Right renal pelvis (tissue), 4 donors: Measurements from ENCODE around the gene FLII. TPM values are rescaled to one million over a fixed set of nuclear protein-coding genes. Genes with fewer than 3 reads are reported as not detected.
"Not testable (repeated sequence)": the region's sequence is repeated elsewhere in the genome, so short reads cannot be mapped to it uniquely, and the experiment has no call there.

ENCODE experiments used
- DNase-seq, 4 donors: peaks; one replicate each; pipeline ENCODE4 v3.0.0-alpha.2; 2013; ENCODE audit warnings: low read depth in 4 of 4, low spot score in 3 of 4, missing footprints in 1 of 4
- polyA plus RNA-seq, 4 donors: library from polyadenylated mRNA; unstranded; fragments of 120-200 nt; gene quantifications; one replicate each; pipeline ENCODE4 v1.2.1, GENCODE V29; 2013; ENCODE audit not compliant: insufficient read length in 4 of 4

FLII gene
- polyA plus RNA-seq, 4 donors = 128 to 144 (median 136) TPM

DNA sequence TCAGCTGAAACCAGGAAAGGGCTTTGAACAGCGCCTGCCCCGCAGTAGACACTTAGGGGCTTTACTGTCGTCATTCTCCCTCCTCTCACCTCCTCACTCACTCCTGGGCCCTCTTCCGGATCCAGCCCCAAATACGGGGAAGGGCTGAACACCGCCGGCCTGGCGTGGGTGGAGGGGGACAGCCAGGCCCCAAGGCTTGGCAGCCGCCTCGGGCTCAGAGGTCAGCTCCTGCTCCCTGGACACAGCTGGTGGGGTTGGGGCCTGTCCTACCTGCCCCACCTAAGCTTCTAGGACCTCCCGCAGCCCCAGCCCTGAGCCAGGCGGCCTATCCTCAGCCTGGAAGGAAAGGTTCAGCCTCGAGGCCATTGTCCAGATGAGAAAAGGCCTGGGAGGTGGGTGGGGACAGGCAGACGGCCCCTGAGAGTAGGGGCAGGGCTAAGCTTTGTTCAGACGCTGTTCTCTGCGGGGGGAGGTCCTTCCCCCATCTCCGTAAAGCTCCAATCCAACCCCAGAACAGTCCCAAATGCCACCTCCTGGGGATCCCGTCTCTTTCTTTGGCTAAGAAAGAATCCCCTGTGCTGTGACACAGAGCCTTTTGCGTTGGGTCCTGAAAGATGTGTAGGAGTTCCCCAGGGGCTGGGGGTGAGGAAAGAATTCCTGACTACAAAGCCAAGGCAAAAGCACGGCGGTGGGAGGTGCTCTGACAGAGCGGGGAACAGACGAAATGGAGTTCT is 34.0 kb downstream of the FLII start:
- DNase-seq = peak in 1 of 4 donors; percentile 20

GRCh38 chr17:18224053-18224386 is 34.5 kb downstream of the FLII start:
- no peak for DNase-seq

DNA sequence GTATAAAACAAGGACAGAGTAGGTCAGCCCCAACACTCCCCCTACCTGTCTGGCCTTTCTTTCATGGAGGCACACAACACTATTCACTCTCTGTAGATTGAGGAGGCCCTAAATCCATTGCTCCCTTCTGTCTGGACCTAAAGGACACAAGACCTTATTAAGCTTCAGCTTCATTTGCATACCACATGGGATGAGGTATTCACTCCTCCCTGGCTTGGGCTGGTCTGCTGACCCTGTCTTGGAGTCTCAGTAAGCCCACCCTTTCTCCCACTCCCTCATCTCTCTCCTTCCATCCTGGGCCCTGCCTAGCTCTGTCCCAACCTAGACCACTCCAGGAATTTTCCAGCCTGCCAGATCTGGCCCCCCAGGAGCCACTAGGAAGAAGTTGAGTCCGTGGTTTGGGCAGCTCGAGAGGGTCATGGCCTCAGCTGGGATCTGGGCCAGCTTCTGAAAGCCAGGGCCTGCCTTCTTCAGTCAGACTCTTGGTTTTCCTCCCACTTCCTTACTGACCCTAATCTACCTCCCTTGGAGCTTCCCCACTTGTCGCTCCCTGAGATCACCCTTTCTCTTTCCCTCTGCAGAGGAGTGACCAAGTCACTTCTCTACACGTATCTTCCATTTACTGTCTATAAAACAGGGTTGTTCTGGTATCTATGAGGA is 39.7 kb downstream of the FLII start:
- no peak for DNase-seq

GRCh38 chr17:18217412-18218015 is 41.0 kb downstream of the FLII start:
- peak in 2 of 4 donors; percentile 38 to 52 for DNase-seq

DNA sequence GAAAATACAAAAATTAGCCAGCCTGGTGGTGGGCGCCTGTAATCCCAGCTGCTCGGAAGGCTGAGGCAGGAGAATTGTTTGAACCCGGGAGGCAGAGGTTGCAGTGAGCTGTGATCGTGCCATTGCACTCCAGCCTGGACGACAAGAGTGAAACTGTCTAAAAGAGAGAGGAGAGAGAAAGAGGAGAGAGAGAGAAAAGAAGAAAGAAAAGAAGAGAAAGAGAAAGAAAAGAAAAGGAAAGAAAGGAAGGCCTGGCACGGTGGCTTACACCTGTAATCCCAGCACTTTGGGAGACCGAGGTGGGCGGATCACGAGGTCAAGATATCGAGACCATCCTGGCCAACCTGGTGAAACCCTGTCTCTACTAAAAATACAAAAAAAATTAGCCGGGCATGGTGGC is 41.6 kb downstream of the FLII start:
- DNase-seq = not testable (repeated sequence)

DNA sequence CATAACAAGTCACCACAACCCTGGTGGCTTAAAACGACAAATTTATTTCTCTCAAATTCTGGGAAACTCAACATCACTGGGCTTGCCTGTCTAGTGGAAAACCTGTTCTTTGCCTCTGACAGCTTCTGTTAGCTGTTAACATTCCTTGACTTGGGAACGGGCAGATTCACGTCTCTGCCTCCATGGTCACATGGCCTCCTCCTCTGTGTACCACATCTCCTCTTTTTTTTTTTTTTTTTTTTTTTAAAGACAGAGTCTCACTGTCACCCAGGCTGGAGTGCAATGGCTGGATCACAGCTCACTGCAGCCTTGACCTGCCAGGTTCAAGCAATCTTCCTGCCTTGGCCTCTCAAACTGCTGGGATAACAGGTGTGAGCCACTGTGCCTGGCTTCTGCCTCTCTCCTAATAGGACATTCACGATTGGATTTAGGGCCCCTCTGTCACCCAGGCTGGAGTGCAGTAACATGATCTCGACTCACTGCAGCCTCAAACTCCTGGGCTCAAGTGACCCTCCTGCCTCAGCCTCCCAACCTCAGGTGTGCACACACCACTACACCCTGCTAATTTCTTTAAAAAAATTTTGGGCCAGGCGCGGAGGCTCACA is 44.8 kb downstream of the FLII start:
- DNase-seq = no peak

- no peak for DNase-seq
Observed at GRCh38 chr17:18208092-18208491, 50.4 kb downstream of the FLII start.

DNA sequence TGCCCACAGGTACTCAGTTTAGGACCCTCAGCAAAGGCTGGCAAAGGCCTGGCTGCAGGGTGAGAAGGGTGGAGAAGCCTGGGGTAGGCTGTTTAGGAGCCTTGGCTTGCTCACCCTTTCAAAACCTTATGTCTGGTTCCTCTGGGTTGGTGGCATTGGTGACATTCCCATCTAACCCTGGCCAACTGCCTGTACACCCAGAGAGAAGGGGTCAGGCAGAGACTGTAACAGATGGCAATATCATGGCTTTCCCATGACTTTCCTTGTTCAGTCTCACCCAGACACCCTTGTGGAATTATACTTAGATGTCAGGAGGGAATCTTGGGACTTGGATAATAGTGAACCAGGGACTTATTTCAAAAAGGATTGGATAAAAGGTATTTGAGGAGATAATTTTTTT is 51.6 kb downstream of the FLII start:
- no peak for DNase-seq

DNA sequence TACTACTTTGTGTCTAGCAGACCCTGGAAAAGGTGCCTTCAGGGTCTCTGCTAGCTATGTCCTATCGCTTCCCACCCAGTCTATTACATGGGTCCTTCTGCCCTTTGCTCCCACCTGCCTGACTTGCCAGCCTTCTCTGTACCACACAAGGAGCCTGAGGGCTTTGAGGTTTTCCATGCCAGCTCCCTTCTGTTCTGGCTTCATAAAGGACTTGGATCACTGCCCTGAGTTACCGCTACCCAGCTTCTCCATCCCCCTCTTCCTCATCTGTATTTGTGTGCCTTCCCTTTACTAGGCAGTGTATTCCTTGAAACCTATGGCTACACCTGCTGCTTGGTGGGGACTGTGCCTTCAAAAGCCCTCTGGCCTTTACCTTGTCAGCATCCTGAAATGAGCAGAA is 52.7 kb downstream of the FLII start:
- DNase-seq = no peak

- no peak for DNase-seq
Observed at GRCh38 chr17:18203308-18203707, 55.2 kb downstream of the FLII start.

GRCh38 chr17:18201108-18201507 is 57.4 kb downstream of the FLII start:
- DNase-seq = no peak

DNA sequence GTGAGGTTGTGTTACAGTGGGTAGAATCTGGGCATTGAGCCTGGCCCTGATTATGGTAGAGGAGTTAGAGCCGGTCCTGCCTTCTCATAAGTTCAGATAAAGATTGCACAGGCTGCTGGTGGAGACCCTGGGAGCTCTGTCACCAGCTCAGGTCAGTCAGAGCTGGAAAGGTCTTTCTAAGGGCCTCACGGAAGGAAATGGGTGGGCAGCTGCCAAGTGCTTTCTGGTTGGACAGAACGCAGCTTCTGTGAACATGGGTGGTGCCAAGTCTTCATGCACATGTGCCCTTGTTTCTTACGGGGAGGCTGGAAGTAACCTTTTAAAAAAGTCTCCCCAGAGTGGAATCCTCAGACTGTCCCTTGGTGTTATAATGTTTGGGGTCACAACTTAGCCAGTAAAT is 60.0 kb downstream of the FLII start:
- no peak for DNase-seq

DNA sequence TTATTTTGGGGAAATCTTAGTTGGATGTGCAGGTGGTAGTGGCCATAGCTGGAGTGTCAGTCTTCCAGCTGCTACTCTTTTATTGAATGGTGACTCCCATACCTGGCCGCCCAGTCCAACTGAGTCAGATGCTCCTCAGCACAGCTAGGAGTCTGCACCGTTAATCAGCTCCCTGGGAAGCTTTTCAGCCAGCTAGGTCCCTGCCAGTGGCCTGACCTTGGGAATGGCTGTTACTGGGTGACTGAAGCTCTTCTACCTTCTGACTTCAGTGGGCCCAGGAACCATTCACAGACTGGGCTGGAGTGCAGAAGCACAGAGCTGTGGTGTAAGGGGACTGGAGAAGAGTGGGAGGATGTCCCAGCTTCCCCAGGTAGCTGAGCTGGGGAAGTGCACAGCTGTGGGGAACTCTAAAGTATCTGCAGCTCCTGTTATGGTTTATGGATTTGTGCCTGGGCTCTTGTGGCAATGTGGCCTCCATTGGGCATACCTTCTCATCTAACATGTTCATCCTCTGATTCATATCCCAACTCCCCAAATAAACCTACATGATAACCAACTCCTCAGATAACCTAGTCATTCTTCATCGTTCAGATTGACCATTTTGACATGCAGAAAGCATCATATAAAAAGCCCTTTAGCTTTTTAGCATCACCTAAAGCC is 60.9 kb downstream of the FLII start:
- DNase-seq = no peak

- DNase-seq = no peak
Observed at GRCh38 chr17:18195246-18195645, 63.3 kb downstream of the FLII start.

Other genes with a start within 250 kb of the FLII start
- gene ATPAF2, start 219.6 kb downstream of the FLII start, polyA plus RNA-seq = 10 to 100 TPM; 20.4 to 32.4 (median 27.8) TPM
- gene GID4, start 219.3 kb downstream of the FLII start, polyA plus RNA-seq = 10 to 100 TPM; 13.6 to 15.4 (median 14.2) TPM
- 10 to 100 TPM; 33.2 to 41.8 (median 36.0) TPM for gene DRG2, start 170.8 kb downstream of the FLII start, polyA plus RNA-seq
- gene MYO15A, start 150.0 kb downstream of the FLII start, polyA plus RNA-seq = 1 to 10 TPM; 2.1 to 3.8 (median 2.8) TPM
- gene ALKBH5, start 74.9 kb downstream of the FLII start, polyA plus RNA-seq = 10 to 100 TPM; 65.2 to 71.8 (median 68.8) TPM
- 10 to 100 TPM; 26.7 to 36.9 (median 29.7) TPM for gene LLGL1, start 33.1 kb downstream of the FLII start, polyA plus RNA-seq
- gene MIEF2, start 1.9 kb upstream of the FLII start, polyA plus RNA-seq = 10 to 100 TPM; 13.9 to 20.4 (median 16.0) TPM
- 10 to 100 TPM; 34.3 to 41.7 (median 39.2) TPM for gene TOP3A, start 56.3 kb upstream of the FLII start, polyA plus RNA-seq
- gene SMCR8, start 56.6 kb upstream of the FLII start, polyA plus RNA-seq = 10 to 100 TPM; 15.3 to 16.6 (median 16.4) TPM
- 10 to 100 TPM; 53.9 to 67.4 (median 58.6) TPM for gene SHMT1, start 104.8 kb upstream of the FLII start, polyA plus RNA-seq
- gene EVPLL, start 119.0 kb upstream of the FLII start, polyA plus RNA-seq = under 1 TPM; 0.37 to 0.87 (median 0.62) TPM
- gene LGALS9C, start 218.1 kb upstream of the FLII start, polyA plus RNA-seq = under 1 TPM in 2 of 4 donors, not detected in 2; 0.04 to 0.11 TPM